Esophagus squamous epithelium (tissue), 5 donors: ENCODE results near the gene TMEM131. TPM values are rescaled to one million over a fixed set of nuclear protein-coding genes. Genes with fewer than 3 reads are reported as not detected.

Source experiments
- DNase-seq: peaks from one replicate; lab custom pipeline; 2025; lab: John Stamatoyannopoulos, UW
- H3K27ac ChIP-seq, 4 donors: fragments of 200-600 bp; sonication (generic); one replicate each; pipeline ENCODE4 v1.5.1; 2016 to 2019; ENCODE audit warnings: mild to moderate bottlenecking in 1 of 4
- H3K27me3 ChIP-seq, 4 donors: fragments of 200-600 bp; sonication (generic); 1 replicate in 3 of 4; 2 replicates in 1 of 4; pipeline versions ENCODE4 v1.5.1 to v1.6.0; 2017 to 2021; ENCODE audit warnings: antibody characterized with exemption in 1 of 4
- H3K36me3 ChIP-seq, 3 donors: fragments of 200-600 bp; sonication (generic); one replicate each; pipeline ENCODE4 v1.5.1; 2016 to 2019
- H3K4me1 ChIP-seq, 3 donors: fragments of 200-600 bp; sonication (generic); one replicate each; pipeline ENCODE4 v1.5.1; 2017 to 2019
- H3K4me3 ChIP-seq, 4 donors: fragments of 200-600 bp; sonication (generic); 1 replicate in 3 of 4; 2 replicates in 1 of 4; pipeline ENCODE4 v1.5.1; 2016 to 2019; ENCODE audit warnings: mild to moderate bottlenecking in 2 of 4, moderate library complexity in 1 of 4
- H3K9me3 ChIP-seq, 3 donors: fragments of 200-600 bp; sonication (generic); one replicate each; pipeline ENCODE4 v1.5.1; 2016 to 2019
- CTCF ChIP-seq, 6 experiments: fragments of 450-650 bp in 4 of 6; fragments of 200-600 bp in 2 of 6; sonication (generic) in 2 of 6; IDR thresholded peaks; one replicate each; pipeline ENCODE4 v1.5.1; 2016 to 2019; ENCODE audit warnings: antibody characterized with exemption in 6 of 6, mild to moderate bottlenecking in 4 of 6, moderate library complexity in 4 of 6
- POLR2A ChIP-seq, 4 donors: fragments of 450-650 bp; IDR thresholded peaks; one replicate each; pipeline ENCODE4 v1.6.1; 2017; ENCODE audit warnings: antibody characterized with exemption in 4 of 4, mild to moderate bottlenecking in 4 of 4, moderate library complexity in 3 of 4
- WGBS, 2 donors: methylation state at CpG; one replicate each; pipeline ENCODE4 v1.1.5; 2018; 5-methylcytosine and 5-hydroxymethylcytosine counted together
- intact Hi-C: fragments of 100-400 bp; cut with DNase I; formaldehyde crosslinking; loops from one replicate; pipeline ENCODE4 v1.15.0; 2022
- total RNA-seq, 4 donors: library from RNA; depleted of rRNA; stranded (reverse); fragments of >200 nt; gene quantifications; one replicate each; pipeline ENCODE4 v1.1.0, GENCODE V29; 2016
- donor health status: DM: yes; HTN: yes; CAD: no.

The TMEM131 gene
- total RNA-seq, 4 donors from 2014 or later = 24.2 to 36.4 (median 28.1) TPM

GRCh38 chr2:98009887-98010760 lies 14.4 kb upstream of the TMEM131 start:
- intact Hi-C loops = no loop called here
- DNase-seq = no peak
- 79 to 80% methylated on average over 9 to 10 of the region's 10 CpGs for WGBS, 2 donors
- Histone ChIP-seq H3K9me3 (no peaks in the 10 kb centered on the region), H3K4me3 (no peak overlapping the region), H3K27ac (no peak overlapping the region), H3K4me1 (no peaks in the 10 kb centered on the region), H3K36me3 (no peaks in the 10 kb centered on the region), H3K27me3 (no peaks in the 10 kb centered on the region)
- TF ChIP-seq CTCF (IDR thresholded peaks at IDR 0.05) = no peak
- no peak for TF ChIP-seq POLR2A (IDR thresholded peaks at IDR 0.05)

- WGBS, 2 donors = 64 to 76% methylated on average over 3 of the region's 3 CpGs
Measured at GRCh38 chr2:98008415-98008814, 12.7 kb upstream of the TMEM131 start.

GRCh38 chr2:98006378-98006777 lies 10.6 kb upstream of the TMEM131 start:
- no peak for TF ChIP-seq CTCF (IDR thresholded peaks at IDR 0.05)
- TF ChIP-seq POLR2A (IDR thresholded peaks at IDR 0.05) = no peak
- 90 to 96% methylated on average over 11 of the region's 11 CpGs for WGBS, 2 donors
- no peaks in the 10 kb centered on the region for H3K27me3 ChIP-seq
- no peaks in the 10 kb centered on the region for H3K36me3 ChIP-seq
- no peaks in the 10 kb centered on the region for H3K4me1 ChIP-seq
- H3K27ac ChIP-seq = no peak overlapping the region
- H3K4me3 ChIP-seq = no peak overlapping the region
- intact Hi-C loops = no loop called here
- DNase-seq = no peak
- no peaks in the 10 kb centered on the region for H3K9me3 ChIP-seq

More at GRCh38 chr2:98008415-98008814, 12.7 kb upstream of the TMEM131 start:
- intact Hi-C loops = no loop called here
- Histone ChIP-seq H3K9me3 (no peaks in the 10 kb centered on the region), H3K4me3 (no peak overlapping the region), H3K4me1 (no peaks in the 10 kb centered on the region), H3K27ac (no peak overlapping the region), H3K27me3 (no peaks in the 10 kb centered on the region), H3K36me3 (no peaks in the 10 kb centered on the region)
- no peak for DNase-seq
- no peak for TF ChIP-seq CTCF (IDR thresholded peaks at IDR 0.05)
- TF ChIP-seq POLR2A (IDR thresholded peaks at IDR 0.05) = no peak

- H3K27me3 ChIP-seq = no peaks in the 10 kb centered on the region
- no peak for DNase-seq
- no peaks in the 10 kb centered on the region for H3K9me3 ChIP-seq
- no peak overlapping the region for H3K4me3 ChIP-seq
- H3K4me1 ChIP-seq = no peaks in the 10 kb centered on the region
- 95 to 100% methylated on average over 2 to 3 of the region's 3 CpGs for WGBS, 2 donors
- no peak overlapping the region for H3K27ac ChIP-seq
- no peaks in the 10 kb centered on the region for H3K36me3 ChIP-seq
- no peak for TF ChIP-seq POLR2A (IDR thresholded peaks at IDR 0.05)
- no peak for TF ChIP-seq CTCF (IDR thresholded peaks at IDR 0.05)
- intact Hi-C loops = no loop called here
Measured at GRCh38 chr2:98004613-98005012, 8.9 kb upstream of the TMEM131 start.

GRCh38 chr2:98004047-98004446 lies 8.3 kb upstream of the TMEM131 start:
- Histone ChIP-seq H3K9me3 (no peaks in the 10 kb centered on the region), H3K27ac (no peak overlapping the region), H3K36me3 (no peaks in the 10 kb centered on the region), H3K27me3 (no peaks in the 10 kb centered on the region), H3K4me1 (peaks cover 0 to under 1% (median 0%) of the 10 kb centered on the region in 3 donors), H3K4me3 (no peak overlapping the region)
- no peak for TF ChIP-seq POLR2A (IDR thresholded peaks at IDR 0.05)
- TF ChIP-seq CTCF (IDR thresholded peaks at IDR 0.05) = no peak
- 93% methylated on average over 2 of the region's 2 CpGs for WGBS, 2 donors
- intact Hi-C loops = no loop called here
- no peak for DNase-seq
